MCF 10A (cell line): ENCODE measurements around the gene KCNA3. TPM values are rescaled to one million over a fixed set of nuclear protein-coding genes. Genes with fewer than 3 reads are reported as not detected.

Experiments
- BruUV-seq: library from RNA; stranded (reverse); fragments of 400-500 nt; replicated peaks from 2 replicates; lab custom pipeline; 2021; lab: Mats Ljungman, UMichigan
- CTCF ChIA-PET: fragments of 300-600 bp; sonication (Branson Sonifier 250); formaldehyde crosslinking; extraction: SDS; loops from one replicate; lab custom pipeline; 2021; ENCODE audit warnings: antibody characterized with exemption, inconsistent platforms; lab: Yijun Ruan, JAX
- POLR2A ChIA-PET: fragments of 300-600, 350-650 bp; sonication (Branson Sonifier 250); formaldehyde crosslinking; extraction: SDS; loops from one replicate; lab custom pipeline; 2020; ENCODE audit warnings: antibody characterized with exemption, inconsistent platforms; lab: Yijun Ruan, JAX
- DNase-seq: peaks from one replicate; pipeline ENCODE4 v3.0.0-alpha.2; 2018; ENCODE audit not compliant: unreplicated experiment
- H3K27ac Mint-ChIP-seq: one replicate; pipeline ENCODE4 v1.8.0; 2022; ENCODE audit warnings: mild to moderate bottlenecking, low read depth, mixed read lengths; ENCODE audit not compliant: unreplicated experiment
- H3K27me3 Mint-ChIP-seq: one replicate; pipeline ENCODE4 v1.8.0; 2022; ENCODE audit warnings: mixed read lengths; ENCODE audit not compliant: insufficient read depth, unreplicated experiment
- H3K36me3 Mint-ChIP-seq: one replicate; pipeline ENCODE4 v1.8.0; 2022; ENCODE audit warnings: mild to moderate bottlenecking, moderate library complexity, mixed read lengths; ENCODE audit not compliant: insufficient read depth, unreplicated experiment
- H3K4me1 Mint-ChIP-seq: one replicate; pipeline ENCODE4 v1.8.0; 2022; ENCODE audit warnings: mixed read lengths; ENCODE audit not compliant: insufficient read depth, unreplicated experiment
- H3K4me3 Mint-ChIP-seq: one replicate; pipeline ENCODE4 v1.8.0; 2022; ENCODE audit warnings: mild to moderate bottlenecking, moderate library complexity, mixed read lengths; ENCODE audit not compliant: unreplicated experiment
- H3K9me3 Mint-ChIP-seq: one replicate; pipeline ENCODE4 v1.8.0; 2022; ENCODE audit warnings: mixed read lengths; ENCODE audit not compliant: unreplicated experiment
- CTCF ChIP-seq: fragments of 200-600 bp; IDR thresholded peaks from one replicate; pipeline ENCODE4 v1.8.0; 2022; ENCODE audit warnings: antibody characterized with exemption, mild to moderate bottlenecking; ENCODE audit not compliant: unreplicated experiment
- intact Hi-C: fragments of 100-400 bp; cut with micrococcal nuclease; formaldehyde crosslinking; loops from 2 replicates; pipeline ENCODE4 v1.14.1; 2022
- total RNA-seq: library from RNA; stranded (reverse); gene quantifications from 2 replicates; pipeline ENCODE4 v1.2.3, GENCODE V29; 2022

The KCNA3 gene
- total RNA-seq, 1 experiment from 2014 or later, result not detected

GRCh38 chr1:110717179-110717578, 42.4 kb upstream of the KCNA3 start:
- POLR2A ChIA-PET, result no interaction called here
- H3K4me3 Mint-ChIP-seq, result no peak overlapping the region
- H3K4me1 Mint-ChIP-seq, result no peaks in the 10 kb centered on the region
- H3K36me3 Mint-ChIP-seq, result no peaks in the 10 kb centered on the region
- intact Hi-C loops, result no loop called here
- no peaks in the 10 kb centered on the region for H3K9me3 Mint-ChIP-seq
- BruUV-seq, result no TSS peak
- H3K27me3 Mint-ChIP-seq, result peaks cover 52% of the 10 kb centered on the region
- CTCF ChIA-PET, result interaction anchor here (1.5 kb wide), 1 partner anchor 49 kb away, joined by 4 read pairs; no protein-coding TSS in a partner anchor
- H3K27ac Mint-ChIP-seq, result no peak overlapping the region
- no peak for DNase-seq
- no peak for TF ChIP-seq CTCF

GRCh38 chr1:110714374-110714995, 39.7 kb upstream of the KCNA3 start:
- Mint-ChIP-seq H3K4me1 (no peaks in the 10 kb centered on the region), H3K9me3 (no peaks in the 10 kb centered on the region), H3K36me3 (no peaks in the 10 kb centered on the region), H3K27me3 (peaks cover 48% of the 10 kb centered on the region), H3K4me3 (no peak overlapping the region), H3K27ac (no peak overlapping the region)
- no TSS peak for BruUV-seq
- CTCF ChIA-PET, result interaction anchor here (0.6 to 0.8 kb wide), 4 partner anchors 16 to 937 kb away, joined by 3 to 4 read pairs (median 3); no protein-coding TSS in a partner anchor
- POLR2A ChIA-PET, result no interaction called here
- no peak for DNase-seq
- no peak for TF ChIP-seq CTCF
- intact Hi-C loops, result no loop called here

GRCh38 chr1:110713221-110713620, 38.5 kb upstream of the KCNA3 start:
- Mint-ChIP-seq H3K9me3 (no peaks in the 10 kb centered on the region), H3K4me1 (no peaks in the 10 kb centered on the region), H3K36me3 (no peaks in the 10 kb centered on the region), H3K27ac (no peak overlapping the region), H3K27me3 (peaks cover 36% of the 10 kb centered on the region), H3K4me3 (no peak overlapping the region)
- no TSS peak for BruUV-seq
- no peak for TF ChIP-seq CTCF
- intact Hi-C loops, result no loop called here
- ChIA-PET POLR2A (no interaction called here), CTCF (no interaction called here)
- DNase-seq, result no peak

- no peaks in the 10 kb centered on the region for H3K36me3 Mint-ChIP-seq
- H3K27me3 Mint-ChIP-seq, result peaks cover 35% of the 10 kb centered on the region
- intact Hi-C loops, result no loop called here
- no peak overlapping the region for H3K27ac Mint-ChIP-seq
- H3K4me3 Mint-ChIP-seq, result no peak overlapping the region
- no TSS peak for BruUV-seq
- no peak for DNase-seq
- POLR2A ChIA-PET, result no interaction called here
- TF ChIP-seq CTCF, result no peak
- CTCF ChIA-PET, result interaction anchor here (0.6 kb wide), 1 partner anchor 23 kb away, joined by 4 read pairs; no protein-coding TSS in a partner anchor
- no peaks in the 10 kb centered on the region for H3K4me1 Mint-ChIP-seq
- no peaks in the 10 kb centered on the region for H3K9me3 Mint-ChIP-seq
Observed at GRCh38 chr1:110710314-110710713, 35.6 kb upstream of the KCNA3 start.
